GM21619 (cell line): ENCODE data around the gene GATD1.
A peak's percentile ranks its signal among the peaks of the same experiment; 100 is the strongest.

Experiments used
- ATAC-seq: cut with Tn5 transposase; IDR thresholded peaks from one replicate; pipeline ENCODE4 v1.9.1; 2021; ENCODE audit not compliant: unreplicated experiment

Gene GATD1

DNA sequence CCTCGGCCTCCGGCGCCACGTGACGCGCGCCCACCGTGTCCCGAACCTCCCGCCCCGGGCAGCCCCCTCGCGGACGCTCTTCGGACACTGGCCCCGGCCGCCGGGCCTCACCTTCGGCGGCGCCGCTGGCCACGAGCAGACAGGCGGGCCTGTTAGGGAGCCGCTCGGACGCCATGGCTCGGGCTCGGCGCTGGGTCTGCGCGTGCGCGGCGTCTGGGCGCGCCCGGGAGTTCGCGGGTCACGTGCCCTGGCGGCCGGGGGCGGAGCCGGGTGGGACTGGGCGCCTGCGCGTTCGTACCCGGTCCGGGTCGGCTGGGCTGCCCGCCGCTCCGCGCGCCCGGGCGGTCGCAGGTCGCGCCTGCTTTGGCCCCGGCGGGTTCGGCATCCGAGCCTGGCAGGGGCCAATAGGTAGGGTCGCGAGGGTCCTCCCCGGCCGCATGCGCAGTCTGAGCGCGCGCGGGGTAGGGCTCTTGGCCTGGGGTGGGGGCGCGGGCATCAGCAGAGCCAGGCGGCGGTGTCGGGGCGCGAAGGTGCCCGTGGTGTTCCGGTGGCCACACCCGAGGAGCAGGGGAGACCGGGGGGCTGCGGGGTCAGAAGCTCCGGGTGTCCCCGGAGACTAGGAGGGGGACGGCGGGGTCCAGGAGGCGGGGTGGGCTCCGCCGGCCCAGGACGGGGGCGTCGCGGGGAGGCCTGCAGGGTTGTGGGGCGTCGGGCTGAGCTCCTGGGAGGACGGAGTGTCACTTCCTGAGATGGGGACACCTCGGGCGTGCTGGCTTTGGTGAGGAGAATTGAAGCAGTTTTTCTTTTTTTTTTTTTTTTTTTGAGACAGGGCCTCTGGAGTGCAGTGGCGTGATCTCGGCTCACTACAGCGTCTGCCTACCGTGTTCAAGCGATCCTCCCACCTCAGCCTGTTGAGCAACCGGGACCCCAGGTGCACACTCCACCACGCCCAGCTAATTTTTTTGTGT is at the start of gene GATD1:
GATD1 (minus strand) TSS at position 200 of the 968 bp plus-strand sequence; CDS start at position 175, 25 bp downstream.
- ATAC-seq, result peak; percentile 66

DNA sequence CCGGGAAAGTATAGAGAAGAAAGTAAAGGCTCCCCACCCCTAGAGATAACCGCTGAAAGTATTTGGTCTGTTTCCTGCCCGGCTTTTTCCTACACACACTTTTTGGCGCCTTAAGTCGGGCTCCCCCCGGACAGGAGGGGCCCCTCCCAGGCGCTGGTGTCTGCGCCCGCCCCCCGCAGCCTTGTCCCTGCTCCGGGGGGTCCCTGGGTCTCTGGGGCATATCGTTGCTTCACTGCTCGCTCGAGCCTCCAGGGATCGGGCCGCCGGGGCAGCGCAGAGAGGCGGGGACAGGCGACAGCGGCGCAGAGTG is 49.5 kb upstream of the GATD1 start:
- no peak for ATAC-seq

DNA sequence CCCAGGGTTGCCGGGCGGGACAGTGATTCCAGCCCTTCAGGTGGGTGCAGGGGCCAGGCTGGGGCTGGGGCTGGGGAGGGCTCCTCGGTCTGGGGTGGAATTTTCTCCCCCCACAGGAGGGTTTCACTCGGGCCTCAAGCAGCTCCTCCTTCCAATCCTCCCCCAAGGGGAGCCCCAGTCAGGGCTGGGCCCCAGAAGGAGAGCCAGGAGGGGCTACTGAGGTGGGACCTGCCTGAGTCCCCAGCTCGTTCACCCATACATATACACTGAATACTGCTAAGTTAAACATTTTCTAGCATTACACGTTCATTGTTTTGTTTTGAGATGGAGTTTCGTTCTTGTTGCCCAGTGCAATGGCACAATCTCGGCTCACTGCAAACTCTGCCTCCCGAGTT is 48.9 kb upstream of the GATD1 start:
- no peak for ATAC-seq

DNA sequence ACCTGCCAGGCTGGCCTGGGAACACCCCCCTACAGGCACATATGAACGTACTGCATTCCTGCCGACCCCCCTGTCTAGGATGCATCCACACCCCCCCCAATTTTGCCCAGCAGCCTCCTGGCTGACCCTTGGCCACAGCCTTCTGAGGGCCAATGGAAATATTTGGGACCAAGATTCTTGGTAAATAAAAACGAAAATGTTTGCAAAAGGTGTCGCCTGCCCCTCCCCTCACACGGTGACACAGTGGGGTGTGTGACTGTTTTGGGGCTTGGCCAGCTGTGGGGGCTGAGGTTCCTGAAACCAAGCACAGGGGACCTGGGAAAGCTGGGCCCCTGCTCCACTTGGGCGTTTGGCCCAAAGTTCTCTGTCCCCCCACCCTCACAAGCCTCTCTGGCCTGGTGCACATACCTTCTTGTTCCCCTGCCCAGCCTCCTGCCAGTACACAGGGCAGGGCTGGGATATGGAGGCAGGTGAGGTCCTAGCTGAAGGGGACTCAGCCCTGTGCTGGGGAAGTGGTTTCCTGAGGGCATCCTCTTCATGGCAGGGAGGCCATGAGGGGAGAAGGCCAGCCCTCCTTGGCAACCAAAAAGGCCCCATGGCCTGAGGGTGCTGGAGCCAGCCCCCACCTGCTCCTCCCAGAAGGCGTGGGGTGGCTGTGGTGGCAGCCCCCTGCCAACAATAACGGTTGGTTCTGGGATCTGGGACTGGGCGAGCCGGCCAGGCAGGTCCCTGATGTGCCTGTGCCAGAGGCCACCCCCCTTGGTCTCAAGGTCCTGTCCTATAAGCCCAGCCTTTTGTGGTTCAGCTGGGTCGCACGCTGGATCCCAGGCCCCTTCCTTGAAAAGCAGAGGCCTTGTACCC is 48.3 kb upstream of the GATD1 start:
- ATAC-seq, result no peak

DNA sequence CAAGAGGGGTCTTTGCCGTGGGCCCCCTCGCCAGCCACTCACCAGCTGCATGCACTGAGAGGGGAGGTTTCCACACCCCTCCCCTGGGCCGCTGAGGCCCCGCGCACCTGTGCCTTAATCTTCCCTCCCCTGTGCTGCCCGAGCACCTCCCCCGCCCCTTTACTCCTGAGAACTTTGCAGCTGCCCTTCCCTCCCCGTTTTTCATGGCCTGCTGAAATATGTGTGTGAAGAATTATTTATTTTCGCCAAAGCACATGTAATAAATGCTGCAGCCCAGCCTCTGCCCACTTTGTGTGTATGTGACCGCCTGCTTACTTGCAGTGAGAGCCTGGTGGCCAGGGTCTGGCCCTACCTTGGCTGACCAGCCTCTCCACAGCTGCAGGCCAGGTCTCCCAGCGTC is 47.7 kb upstream of the GATD1 start:
- ATAC-seq, result no peak

- ATAC-seq, result no peak
Measured at GRCh38 chr11:824292-824880, 47.1 kb upstream of the GATD1 start.

DNA sequence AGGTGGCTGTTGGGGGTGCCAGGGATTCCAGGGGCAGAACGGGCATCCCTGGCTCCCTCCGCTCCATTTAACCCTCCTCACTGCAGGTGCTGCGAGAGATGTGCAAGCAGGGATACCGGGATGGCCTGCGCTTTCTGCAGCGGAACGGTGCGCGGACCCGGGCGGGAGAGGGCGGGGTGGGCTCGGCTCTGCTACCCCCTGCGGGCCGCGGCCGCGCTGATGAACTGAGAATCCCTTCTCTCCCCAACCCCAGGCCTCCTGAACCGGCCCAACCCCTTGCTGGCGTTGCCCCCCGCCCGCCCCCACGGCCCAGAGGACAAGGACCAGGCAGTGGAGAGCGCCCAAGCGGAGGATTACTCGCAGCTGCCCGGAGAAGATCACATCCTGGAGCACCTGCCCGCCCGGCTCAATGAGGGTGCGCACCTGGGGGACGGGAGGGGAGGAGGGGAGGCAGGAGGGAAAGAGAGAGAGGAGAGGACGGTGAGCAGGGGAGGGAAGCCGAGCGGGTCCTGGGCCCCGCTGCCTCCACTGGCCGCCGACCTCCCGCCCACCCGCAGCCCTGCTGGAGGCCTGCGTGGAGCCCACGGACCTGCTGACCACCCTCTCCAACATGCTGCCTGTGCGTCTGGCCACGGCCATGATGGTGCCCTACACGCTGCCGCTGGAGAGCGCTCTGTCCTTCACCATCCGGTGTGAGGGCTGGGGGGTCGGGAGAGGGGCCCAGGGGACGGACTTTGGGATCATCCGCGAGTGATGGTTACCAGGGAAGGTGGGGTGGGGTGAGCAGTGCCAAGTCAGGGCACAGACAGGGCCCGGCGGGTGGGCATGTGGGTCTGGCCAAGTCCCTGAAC is 46.4 kb upstream of the GATD1 start:
- ATAC-seq, result no peak

GRCh38 chr11:821512-822371 is 44.5 kb upstream of the GATD1 start:
- ATAC-seq, result no peak

DNA sequence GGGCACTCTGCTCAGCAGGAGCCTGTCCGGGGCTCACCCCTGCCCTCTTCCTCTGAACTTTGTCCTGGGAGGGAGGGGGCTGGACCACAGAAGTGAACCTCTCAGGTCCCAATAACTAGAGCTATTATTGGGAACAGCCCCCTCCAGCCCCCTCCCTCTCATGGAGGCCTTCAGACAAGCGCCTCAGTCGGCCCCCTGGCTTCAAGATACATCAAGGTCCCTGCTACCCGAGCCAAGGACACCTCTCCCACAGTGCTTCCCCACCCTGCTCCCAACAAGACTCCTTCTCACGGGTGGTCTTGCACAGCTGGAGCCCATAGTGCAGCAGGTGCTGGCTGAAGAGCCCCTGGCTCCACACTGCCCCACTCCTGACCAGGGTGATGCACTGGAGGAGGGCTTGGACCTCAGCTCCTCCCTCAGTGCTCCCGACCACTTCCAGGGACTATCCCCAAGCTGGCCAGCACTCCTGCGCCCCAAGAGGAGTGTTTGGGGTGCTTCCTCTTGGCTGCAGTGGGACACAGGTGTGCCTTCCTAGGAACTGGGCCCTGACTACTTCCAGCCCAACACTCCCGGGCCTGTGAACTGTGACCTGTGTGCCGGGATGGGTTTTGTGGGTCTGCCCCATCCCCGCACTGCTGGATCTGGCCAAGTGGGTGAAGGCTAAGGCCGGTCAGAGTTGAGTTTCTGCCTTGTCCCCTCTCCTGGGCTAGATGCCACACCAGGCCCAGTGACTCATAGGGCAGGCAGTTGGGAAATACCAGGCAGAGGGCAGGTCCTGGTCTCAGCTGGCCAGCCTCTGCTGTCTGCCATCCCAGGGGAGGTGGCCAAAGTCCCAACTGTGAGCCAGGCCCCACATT is 43.6 kb upstream of the GATD1 start:
- ATAC-seq, result no peak

GRCh38 chr11:819943-820649 is 42.8 kb upstream of the GATD1 start:
- peak; percentile 55 for ATAC-seq

DNA sequence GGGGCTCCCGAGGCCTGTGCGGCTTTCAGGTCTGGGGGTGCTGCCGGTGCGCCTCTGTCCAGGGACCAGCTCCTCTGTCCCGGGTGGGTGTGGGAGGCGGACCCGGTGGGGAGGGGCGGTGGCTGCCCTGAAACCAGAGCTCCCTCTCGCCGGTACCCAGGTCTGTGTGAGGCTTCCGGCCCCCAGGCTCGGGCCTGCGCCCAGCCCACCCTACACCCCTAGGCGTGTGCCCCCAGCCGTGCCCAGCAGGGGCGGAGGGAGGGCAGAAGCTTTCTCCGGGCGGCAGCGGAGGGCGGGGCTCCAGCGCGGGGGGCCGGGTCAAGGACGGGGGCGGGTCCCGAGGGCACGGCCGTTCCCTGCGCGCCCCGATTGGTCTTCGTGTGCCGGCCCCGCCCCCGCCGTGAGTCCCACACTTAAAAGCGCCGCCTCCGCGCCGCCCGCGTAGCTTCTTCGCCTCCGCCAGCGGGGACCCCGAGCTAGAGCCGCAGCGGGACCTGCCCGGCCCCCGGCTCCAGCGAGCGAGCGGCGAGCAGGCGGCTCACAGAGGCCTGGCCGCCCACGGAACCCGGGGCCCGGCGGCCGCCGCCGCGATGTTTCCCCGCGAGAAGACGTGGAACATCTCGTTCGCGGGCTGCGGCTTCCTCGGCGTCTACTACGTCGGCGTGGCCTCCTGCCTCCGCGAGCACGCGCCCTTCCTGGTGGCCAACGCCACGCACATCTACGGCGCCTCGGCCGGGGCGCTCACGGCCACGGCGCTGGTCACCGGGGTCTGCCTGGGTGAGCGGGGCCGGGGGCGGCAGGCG is 42.0 kb upstream of the GATD1 start:
- peak; percentile 60 for ATAC-seq

DNA sequence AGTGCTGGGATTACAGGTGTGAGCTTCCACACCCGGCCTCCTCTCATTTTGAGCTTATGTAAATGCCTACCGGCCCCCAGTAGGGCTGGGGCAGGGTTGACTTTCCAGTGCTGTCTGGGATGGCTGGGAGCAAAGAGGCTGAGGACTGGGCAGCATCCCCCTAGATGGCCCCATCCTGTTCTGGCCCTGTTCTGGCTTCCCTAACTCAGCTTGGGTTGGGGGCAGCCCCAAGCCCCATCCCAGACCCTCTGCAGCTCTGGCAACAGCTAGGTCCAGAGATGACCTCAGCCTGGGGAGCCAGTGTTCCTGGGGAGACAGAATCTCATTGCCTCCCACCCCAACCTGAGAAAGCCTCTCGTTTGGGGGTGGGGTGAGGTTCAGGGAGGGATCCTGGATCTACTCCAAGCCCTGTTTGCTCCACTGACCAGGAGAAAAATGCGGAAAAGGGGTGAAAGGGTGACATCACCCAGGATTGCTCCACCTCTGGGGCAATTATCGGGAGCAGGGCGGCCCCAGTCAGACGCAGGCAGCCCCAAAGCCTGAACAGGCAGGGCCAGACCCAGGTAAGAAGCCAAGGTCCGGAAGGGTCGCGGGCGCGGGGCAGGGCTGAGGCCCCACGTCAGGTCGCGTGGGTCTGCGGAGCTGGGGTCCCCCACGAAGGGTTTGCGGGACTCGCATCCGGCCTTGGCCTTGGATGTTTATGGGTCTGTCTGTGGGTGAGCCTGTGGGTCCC is 41.3 kb upstream of the GATD1 start, which contains the start of gene PNPLA2:
PNPLA2 (plus strand) TSS at position 519 of the 733 bp plus-strand sequence. CDS start 805 bp downstream, outside the sequence.
- ATAC-seq, result no peak

DNA sequence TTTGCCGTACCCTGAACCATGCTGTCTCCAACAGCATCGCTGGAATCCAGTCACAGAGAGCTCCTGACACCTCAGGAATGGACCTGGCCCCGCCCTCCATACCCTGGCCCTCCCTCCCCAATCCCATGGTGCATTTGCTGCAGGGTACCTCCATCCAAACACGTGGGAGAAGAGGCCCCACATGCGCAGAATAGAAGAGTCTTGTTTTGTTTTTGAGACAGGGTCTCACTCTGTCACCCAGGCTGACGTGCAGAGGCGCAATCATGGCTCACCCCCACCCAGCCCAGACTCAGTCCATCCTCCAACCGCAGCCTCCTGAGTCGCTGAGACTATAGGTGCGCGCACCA is 39.1 kb upstream of the GATD1 start:
- ATAC-seq, result no peak

GRCh38 chr11:815675-816432 is 38.6 kb upstream of the GATD1 start:
- ATAC-seq, result no peak

- no peak for ATAC-seq
Measured at GRCh38 chr11:813456-814096, 36.3 kb upstream of the GATD1 start.
